GM20000 (cell line): ENCODE measurements around the gene CD52.

ENCODE experiments used
- DNase-seq: peaks from one replicate; pipeline ENCODE4 v3.0.0; 2012; ENCODE audit warnings: low spot score
- CTCF ChIP-seq: IDR thresholded peaks from 2 replicates; pipeline ENCODE4 v1.5.1; 2012; ENCODE audit warnings: mild to moderate bottlenecking, control low read depth; ENCODE audit errors: extremely low read depth, missing control alignments

CD52 gene

GRCh38 chr1:26277261-26277661 is 40.5 kb upstream of the CD52 start:
- TF ChIP-seq CTCF, result no peak
- no peak for DNase-seq

- no peak for TF ChIP-seq CTCF
Observed at GRCh38 chr1:26277719-26278118, 40.0 kb upstream of the CD52 start.

GRCh38 chr1:26278303-26278702 is 39.5 kb upstream of the CD52 start:
- TF ChIP-seq CTCF, result no peak
- no peak for DNase-seq

More at GRCh38 chr1:26277719-26278118, 40.0 kb upstream of the CD52 start:
- no peak for DNase-seq

GRCh38 chr1:26278724-26279455 is 38.9 kb upstream of the CD52 start:
- no peak for DNase-seq
- TF ChIP-seq CTCF, result no peak

- TF ChIP-seq CTCF, result peak; percentile 33
- peak; percentile 95 for DNase-seq
Observed at GRCh38 chr1:26279456-26280332, 38.1 kb upstream of the CD52 start, which contains the start of gene SH3BGRL3. Gene SH3BGRL3, plus strand, starts transcription at chr1:26280086. Its CDS starts 70 bp downstream, at chr1:26280156.

- no peak for DNase-seq
- TF ChIP-seq CTCF, result no peak
Observed at GRCh38 chr1:26280333-26281042, 37.3 kb upstream of the CD52 start.
